NCI-H2029 treated with DMSO at 0.1 percent for 48 hours (cell line): ENCODE results near the gene NCAM1.

Experiments
- DNase-seq: peaks from one replicate; lab custom pipeline; 2025; lab: John Stamatoyannopoulos, UW

The NCAM1 gene

GRCh38 chr11:113131036-113131775 is 170.0 kb downstream of the NCAM1 start:
- DNase-seq, result no peak

- DNase-seq, result no peak
Measured at GRCh38 chr11:113133071-113133470, 171.9 kb downstream of the NCAM1 start.

- no peak for DNase-seq
Measured at GRCh38 chr11:113134626-113135025, 173.4 kb downstream of the NCAM1 start.

- no peak for DNase-seq
Measured at GRCh38 chr11:113137713-113138529, 176.7 kb downstream of the NCAM1 start.

- DNase-seq, result no peak
Measured at GRCh38 chr11:113138731-113139130, 177.5 kb downstream of the NCAM1 start.

GRCh38 chr11:113141010-113141409 is 179.8 kb downstream of the NCAM1 start:
- DNase-seq, result no peak

GRCh38 chr11:113142508-113142907 is 181.3 kb downstream of the NCAM1 start:
- DNase-seq, result no peak

GRCh38 chr11:113147249-113147648 is 186.0 kb downstream of the NCAM1 start:
- DNase-seq, result no peak

- DNase-seq, result no peak
Measured at GRCh38 chr11:113148076-113148475, 186.9 kb downstream of the NCAM1 start.

- DNase-seq, result no peak
Measured at GRCh38 chr11:113148652-113149051, 187.4 kb downstream of the NCAM1 start.

- DNase-seq, result no peak
Measured at GRCh38 chr11:113151521-113151920, 190.3 kb downstream of the NCAM1 start.

- peak; percentile 14 for DNase-seq
Measured at GRCh38 chr11:113152500-113152899, 191.3 kb downstream of the NCAM1 start.

GRCh38 chr11:113153847-113154246 is 192.6 kb downstream of the NCAM1 start:
- DNase-seq, result no peak

GRCh38 chr11:113159988-113160807 is 199.0 kb downstream of the NCAM1 start:
- DNase-seq, result no peak

GRCh38 chr11:113160808-113161124 is 199.5 kb downstream of the NCAM1 start:
- DNase-seq, result no peak

- peak; percentile 95 for DNase-seq
Measured at GRCh38 chr11:113161711-113162591, 200.7 kb downstream of the NCAM1 start.

- peak; percentile 74 for DNase-seq
Measured at GRCh38 chr11:113162592-113162962, 201.4 kb downstream of the NCAM1 start.

- no peak for DNase-seq
Measured at GRCh38 chr11:113163291-113164030, 202.2 kb downstream of the NCAM1 start.

- no peak for DNase-seq
Measured at GRCh38 chr11:113166280-113166679, 205.1 kb downstream of the NCAM1 start.

GRCh38 chr11:113167599-113167998 is 206.4 kb downstream of the NCAM1 start:
- DNase-seq, result no peak
